H9 (cell line): Measurements from ENCODE around the gene TMCO4. TPM values are rescaled to one million over a fixed set of nuclear protein-coding genes. Genes with fewer than 3 reads are reported as not detected.

Experiments
- DNase-seq: peaks from one replicate; pipeline ENCODE4 v3.0.0-alpha.2; 2017
- H2AFZ ChIP-seq: one replicate; pipeline ENCODE4 v1.6.1; 2013; ENCODE audit warnings: mild to moderate bottlenecking, low read length, control low read depth, moderate library complexity
- H2AK5ac ChIP-seq: 2 replicates; pipeline ENCODE4 v1.6.1; 2013; ENCODE audit warnings: low read length, control low read depth, mixed read lengths; ENCODE audit not compliant: insufficient read length
- H2BK120ac ChIP-seq: one replicate; pipeline ENCODE4 v1.6.1; 2013; ENCODE audit warnings: low read depth, mild to moderate bottlenecking, low read length, control low read depth, inconsistent platforms; ENCODE audit not compliant: poor library complexity, severe bottlenecking
- H2BK12ac ChIP-seq: 2 replicates; pipeline ENCODE4 v1.6.1; 2013; ENCODE audit warnings: low read length, control low read depth, mixed read lengths, low read depth; ENCODE audit not compliant: insufficient read length
- H2BK15ac ChIP-seq: 2 replicates; pipeline ENCODE4 v1.6.1; 2013; ENCODE audit warnings: low read depth, low read length, control low read depth
- H2BK20ac ChIP-seq: one replicate; pipeline ENCODE4 v1.6.1; 2013; ENCODE audit warnings: low read depth, mild to moderate bottlenecking, low read length, control low read depth, inconsistent platforms; ENCODE audit not compliant: poor library complexity, severe bottlenecking
- H2BK5ac ChIP-seq: 2 replicates; pipeline ENCODE4 v1.6.1; 2013; ENCODE audit warnings: low read length, control low read depth, mixed read lengths; ENCODE audit not compliant: insufficient read length
- H3K14ac ChIP-seq: 2 replicates; pipeline ENCODE4 v1.6.1; 2013; ENCODE audit warnings: low read length, control low read depth; ENCODE audit not compliant: insufficient read depth
- H3K18ac ChIP-seq: 2 replicates; pipeline ENCODE4 v1.6.1; 2013; ENCODE audit warnings: low read depth, mild to moderate bottlenecking, mixed read lengths, low read length, control low read depth; ENCODE audit not compliant: insufficient read length
- H3K23ac ChIP-seq: 2 replicates; pipeline ENCODE4 v1.6.1; 2013; ENCODE audit warnings: low read length, control low read depth, mixed read lengths, low read depth; ENCODE audit not compliant: insufficient read length
- H3K23me2 ChIP-seq: 2 replicates; pipeline ENCODE4 v1.6.1; 2013; ENCODE audit warnings: low read depth, mild to moderate bottlenecking, mixed read lengths, low read length, control low read depth; ENCODE audit not compliant: insufficient read length, poor library complexity, severe bottlenecking
- H3K27ac ChIP-seq: 2 replicates; pipeline ENCODE4 v1.5.1; 2013; ENCODE audit warnings: low read length, control low read depth, mixed read lengths, low read depth; ENCODE audit not compliant: insufficient read length
- H3K27me3 ChIP-seq: 2 replicates; pipeline ENCODE4 v1.6.1; 2013; ENCODE audit warnings: low read length, control low read depth, inconsistent platforms; ENCODE audit not compliant: insufficient read depth
- H3K4ac ChIP-seq: 2 replicates; pipeline ENCODE4 v1.6.1; 2013; ENCODE audit warnings: low read depth, mild to moderate bottlenecking, control low read depth, inconsistent platforms, low read length, moderate library complexity
- H3K4me1 ChIP-seq: 2 replicates; pipeline ENCODE4 v1.6.1; 2013; ENCODE audit warnings: low read length, control low read depth, inconsistent platforms; ENCODE audit not compliant: insufficient read depth
- H3K4me2 ChIP-seq: 2 replicates; pipeline ENCODE4 v1.6.1; 2013; ENCODE audit warnings: low read length, control low read depth, mixed read lengths; ENCODE audit not compliant: insufficient read length, insufficient read depth
- H3K56ac ChIP-seq: 2 replicates; pipeline ENCODE4 v1.6.1; 2013; ENCODE audit warnings: low read depth, mild to moderate bottlenecking, mixed read lengths, low read length, control low read depth; ENCODE audit not compliant: insufficient read length
- H3K79me1 ChIP-seq: 2 replicates; pipeline ENCODE4 v1.6.1; 2013; ENCODE audit warnings: low read depth, mild to moderate bottlenecking, moderate library complexity, low read length, control low read depth, inconsistent platforms; ENCODE audit not compliant: insufficient read depth, poor library complexity, severe bottlenecking
- H3K79me2 ChIP-seq: 2 replicates; pipeline ENCODE4 v1.6.1; 2013; ENCODE audit warnings: low read length, control low read depth, inconsistent platforms; ENCODE audit not compliant: insufficient read depth
- H3K9ac ChIP-seq: 2 replicates; pipeline ENCODE4 v1.6.1; 2013; ENCODE audit warnings: low read length, control low read depth, mixed read lengths; ENCODE audit not compliant: insufficient read length; ENCODE audit errors: extremely low read depth
- H3K9me3 ChIP-seq: one replicate; pipeline ENCODE4 v1.6.1; 2013; ENCODE audit warnings: low read depth, low read length, inconsistent platforms; ENCODE audit not compliant: control insufficient read depth
- H3T11ph ChIP-seq: one replicate; pipeline ENCODE4 v1.6.1; 2013; ENCODE audit warnings: mild to moderate bottlenecking, low read length, control low read depth, inconsistent platforms
- H4K20me1 ChIP-seq: one replicate; pipeline ENCODE4 v1.6.1; 2013; ENCODE audit not compliant: control insufficient read depth, insufficient read length, insufficient read depth
- H4K5ac ChIP-seq: 2 replicates; pipeline ENCODE4 v1.6.1; 2013; ENCODE audit warnings: low read depth, mild to moderate bottlenecking, mixed read lengths, low read length, control low read depth; ENCODE audit not compliant: insufficient read length
- H4K8ac ChIP-seq: replicated peaks from 2 replicates; pipeline ENCODE4 v1.6.1; 2013; ENCODE audit warnings: low read length, control low read depth, mixed read lengths, low read depth; ENCODE audit not compliant: insufficient read length
- H4K91ac ChIP-seq: 2 replicates; pipeline ENCODE4 v1.6.1; 2013; ENCODE audit warnings: low read depth, mild to moderate bottlenecking, moderate library complexity, mixed read lengths, low read length, control low read depth; ENCODE audit not compliant: insufficient read length
- H3K27ac Mint-ChIP-seq, 3 experiments: 2 replicates in 2 of 3; 3 replicates in 1 of 3; pipeline ENCODE4 v1.8.0; 2020 to 2021; ENCODE audit warnings: mixed read lengths in 3 of 3, mild to moderate bottlenecking in 1 of 3, moderate library complexity in 1 of 3
- H3K27me3 Mint-ChIP-seq: 2 replicates; pipeline ENCODE4 v1.8.0; 2021; ENCODE audit warnings: low read depth, mild to moderate bottlenecking, moderate library complexity, mixed read lengths
- H3K36me3 Mint-ChIP-seq, 3 experiments: 2 replicates in 2 of 3; 3 replicates in 1 of 3; pipeline ENCODE4 v1.8.0; 2020 to 2021; ENCODE audit warnings: low read depth in 3 of 3, mixed read lengths in 3 of 3; ENCODE audit not compliant: insufficient read depth in 1 of 3
- H3K4me1 Mint-ChIP-seq, 2 experiments: 2 replicates each; pipeline ENCODE4 v1.8.0; 2020; ENCODE audit warnings: mixed read lengths in 2 of 2
- H3K4me3 Mint-ChIP-seq, 2 experiments: 2 replicates in 1 of 2; 3 replicates in 1 of 2; pipeline ENCODE4 v1.8.0; 2020 to 2021; ENCODE audit warnings: mild to moderate bottlenecking in 2 of 2, mixed read lengths in 2 of 2, moderate library complexity in 1 of 2
- H3K9me3 Mint-ChIP-seq, 2 experiments: 2 replicates in 1 of 2; 3 replicates in 1 of 2; pipeline ENCODE4 v1.8.0; 2020; ENCODE audit warnings: mild to moderate bottlenecking in 2 of 2, mixed read lengths in 2 of 2, moderate library complexity in 1 of 2
- WGBS: extraction: QIAGEN DNeasy Blood & Tissue Kit; methylation state at CpG from one replicate; pipeline ENCODE4 v1.1.7; 2013; ENCODE audit warnings: missing lambda C conversion rate, low lambda C conversion rate, mixed read lengths; ENCODE audit not compliant: insufficient read length; ENCODE audit errors: extremely low coverage; 5-methylcytosine and 5-hydroxymethylcytosine counted together
- total RNA-seq: library from RNA; stranded (reverse); gene quantifications from 2 replicates; pipeline ENCODE4 v1.2.1, GENCODE V29; 2021
- TF ChIP-seq, protein P1 (sequence below): fragments of 200-600 bp; sonication (generic); conservative IDR thresholded peaks from 3 replicates; pipeline ENCODE4 v1.8.0; 2021; ENCODE audit warnings: antibody characterized with exemption, mild to moderate bottlenecking

The TMCO4 gene
- total RNA-seq, 1 experiment from 2014 or later = 4.0 TPM

DNA sequence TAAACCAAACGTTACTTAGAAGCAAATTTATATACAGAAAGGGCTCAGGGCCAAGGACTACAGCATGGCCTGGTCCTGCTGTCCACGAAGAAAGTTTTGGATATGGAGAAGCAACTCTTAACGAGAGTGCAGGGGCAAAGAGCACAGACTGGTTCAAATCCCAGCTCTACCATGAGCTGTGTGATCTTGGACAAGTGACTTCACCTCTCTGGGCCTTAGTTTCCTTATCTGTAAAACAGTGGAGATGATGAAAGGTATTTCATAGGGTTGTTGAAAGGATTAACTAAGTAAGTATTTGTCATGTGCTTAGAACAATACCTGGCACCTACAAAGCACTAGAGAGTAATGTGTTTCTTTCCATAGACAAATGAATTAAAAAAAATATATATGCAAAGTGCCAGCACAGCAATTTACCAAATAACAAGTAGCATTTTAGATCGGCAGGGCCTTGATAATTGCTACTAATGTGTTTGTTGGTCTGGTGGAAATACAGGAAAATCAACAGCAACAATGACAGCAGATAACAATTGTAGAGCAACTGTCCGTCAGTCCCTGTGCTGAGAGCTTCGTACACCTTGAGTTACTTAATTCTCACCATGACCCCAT is 25.4 kb downstream of the TMCO4 start:
- Mint-ChIP-seq H3K27ac (no peak overlapping the region), H3K4me1 (peaks cover 5 to 14% of the 10 kb centered on the region in 2 experiments), H3K4me3 (no peak overlapping the region), H3K36me3 (peaks cover 0 to 4% (median 2%) of the 10 kb centered on the region in 3 experiments; a peak in 1 of 7 replicates), H3K27me3 (peaks cover 75% of the 10 kb centered on the region), H3K9me3 (no peaks in the 10 kb centered on the region; a peak in 1 of 5 replicates)
- no peaks in the 10 kb centered on the region for H3K9me3 ChIP-seq
- H4K5ac ChIP-seq = no peak overlapping the region
- no peaks in the 10 kb centered on the region for H3K79me1 ChIP-seq
- no peak overlapping the region for H2BK5ac ChIP-seq
- no peak overlapping the region for H3K27ac ChIP-seq
- H3T11ph ChIP-seq = no peak overlapping the region
- TF ChIP-seq, protein P1, sequence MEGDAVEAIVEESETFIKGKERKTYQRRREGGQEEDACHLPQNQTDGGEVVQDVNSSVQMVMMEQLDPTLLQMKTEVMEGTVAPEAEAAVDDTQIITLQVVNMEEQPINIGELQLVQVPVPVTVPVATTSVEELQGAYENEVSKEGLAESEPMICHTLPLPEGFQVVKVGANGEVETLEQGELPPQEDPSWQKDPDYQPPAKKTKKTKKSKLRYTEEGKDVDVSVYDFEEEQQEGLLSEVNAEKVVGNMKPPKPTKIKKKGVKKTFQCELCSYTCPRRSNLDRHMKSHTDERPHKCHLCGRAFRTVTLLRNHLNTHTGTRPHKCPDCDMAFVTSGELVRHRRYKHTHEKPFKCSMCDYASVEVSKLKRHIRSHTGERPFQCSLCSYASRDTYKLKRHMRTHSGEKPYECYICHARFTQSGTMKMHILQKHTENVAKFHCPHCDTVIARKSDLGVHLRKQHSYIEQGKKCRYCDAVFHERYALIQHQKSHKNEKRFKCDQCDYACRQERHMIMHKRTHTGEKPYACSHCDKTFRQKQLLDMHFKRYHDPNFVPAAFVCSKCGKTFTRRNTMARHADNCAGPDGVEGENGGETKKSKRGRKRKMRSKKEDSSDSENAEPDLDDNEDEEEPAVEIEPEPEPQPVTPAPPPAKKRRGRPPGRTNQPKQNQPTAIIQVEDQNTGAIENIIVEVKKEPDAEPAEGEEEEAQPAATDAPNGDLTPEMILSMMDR = no peak
- DNase-seq = no peak
- no peak overlapping the region for H4K8ac ChIP-seq
- no peaks in the 10 kb centered on the region for H3K23me2 ChIP-seq
- H3K23ac ChIP-seq = no peak overlapping the region
- H2AFZ ChIP-seq = no peak overlapping the region
- H3K14ac ChIP-seq = no peak overlapping the region
- H3K27me3 ChIP-seq = peaks cover 10% of the 10 kb centered on the region; the same call in 1 of the 2 replicates
- no peaks in the 10 kb centered on the region for H4K20me1 ChIP-seq
- H3K18ac ChIP-seq = no peak overlapping the region
- H2BK15ac ChIP-seq = no peak overlapping the region
- H2BK12ac ChIP-seq = no peak overlapping the region
- H3K56ac ChIP-seq = no peak overlapping the region
- no peak overlapping the region for H2BK120ac ChIP-seq
- H3K4ac ChIP-seq = no peak overlapping the region
- no peak overlapping the region for H3K9ac ChIP-seq
- H3K79me2 ChIP-seq = no peaks in the 10 kb centered on the region
- WGBS = no CpG with 5 or more reads among the region's 6 CpGs
- H3K4me1 ChIP-seq = no peaks in the 10 kb centered on the region; the same call in 1 of the 2 replicates
- no peak overlapping the region for H2BK20ac ChIP-seq
- H3K4me2 ChIP-seq = no peak overlapping the region
- no peak overlapping the region for H2AK5ac ChIP-seq
- H4K91ac ChIP-seq = no peak overlapping the region
